Activated naive CD4-positive, alpha-beta T cell treated with anti-CD3 and anti-CD28 coated beads, Interleukin-2, amount 10 ng/mL, durations not matched to agents 7 days and 5 days (primary cell): ENCODE measurements around the gene TACC2.

Experiments
- CTCF ChIA-PET: fragments of 350-600 bp; sonication (Branson Sonifier 250); formaldehyde crosslinking; loops from one replicate; lab custom pipeline; 2021; ENCODE audit warnings: antibody characterized with exemption; lab: Charles Lee
- DNase-seq: peaks from one replicate; pipeline ENCODE4 v3.0.0-alpha.2; 2020
- H3K27ac Mint-ChIP-seq: one replicate; pipeline ENCODE4 v1.8.0; 2021; ENCODE audit warnings: mild to moderate bottlenecking, moderate library complexity, mixed read lengths
- H3K27me3 Mint-ChIP-seq: one replicate; pipeline ENCODE4 v1.8.0; 2021; ENCODE audit warnings: mild to moderate bottlenecking, mixed read lengths
- H3K36me3 Mint-ChIP-seq: one replicate; pipeline ENCODE4 v1.8.0; 2021; ENCODE audit warnings: mixed read lengths
- H3K4me1 Mint-ChIP-seq: one replicate; pipeline ENCODE4 v1.8.0; 2021; ENCODE audit warnings: mixed read lengths
- H3K4me3 Mint-ChIP-seq: one replicate; pipeline ENCODE4 v1.8.0; 2021; ENCODE audit warnings: mild to moderate bottlenecking, moderate library complexity, mixed read lengths
- H3K9me3 Mint-ChIP-seq: one replicate; pipeline ENCODE4 v1.8.0; 2021; ENCODE audit warnings: mixed read lengths

Gene TACC2

DNA sequence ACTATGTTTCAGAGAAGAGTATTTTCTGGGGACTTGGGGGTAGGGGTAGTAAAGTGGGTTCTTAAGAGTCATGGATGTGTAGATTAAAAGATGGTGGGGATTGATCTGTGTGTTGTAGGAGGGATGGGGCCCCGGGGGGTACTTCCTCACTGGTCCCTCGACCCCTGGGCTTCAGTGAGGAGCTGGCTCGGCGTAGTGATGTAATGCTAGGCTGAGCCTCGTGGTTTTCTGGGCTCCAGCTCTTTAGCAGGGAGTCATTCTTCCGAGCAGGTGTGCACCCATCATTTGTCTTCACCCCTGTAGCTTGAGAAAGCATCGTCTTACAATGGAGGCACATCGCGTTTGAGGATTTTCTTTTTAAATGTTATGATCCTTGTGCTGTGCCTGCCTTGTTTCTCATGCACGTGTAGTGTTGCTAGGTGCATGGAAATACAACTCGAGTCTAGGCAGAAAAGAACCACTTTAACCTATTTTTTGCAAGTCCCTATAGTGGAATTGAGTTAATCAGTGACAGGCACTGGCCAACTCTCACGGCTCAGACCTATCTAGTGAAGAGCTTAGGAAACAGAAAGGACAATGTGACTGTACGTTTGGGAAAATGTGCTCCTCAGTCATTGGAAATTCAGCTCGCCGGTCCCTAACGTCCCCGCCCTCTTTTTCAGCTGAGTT is 176.0 kb downstream of the TACC2 start:
- Mint-ChIP-seq H3K27ac (no peak overlapping the region), H3K36me3 (no peaks in the 10 kb centered on the region), H3K4me1 (no peaks in the 10 kb centered on the region), H3K4me3 (no peak overlapping the region), H3K27me3 (peaks cover 75% of the 10 kb centered on the region), H3K9me3 (no peaks in the 10 kb centered on the region)
- CTCF ChIA-PET = no interaction called here
- DNase-seq = no peak

DNA sequence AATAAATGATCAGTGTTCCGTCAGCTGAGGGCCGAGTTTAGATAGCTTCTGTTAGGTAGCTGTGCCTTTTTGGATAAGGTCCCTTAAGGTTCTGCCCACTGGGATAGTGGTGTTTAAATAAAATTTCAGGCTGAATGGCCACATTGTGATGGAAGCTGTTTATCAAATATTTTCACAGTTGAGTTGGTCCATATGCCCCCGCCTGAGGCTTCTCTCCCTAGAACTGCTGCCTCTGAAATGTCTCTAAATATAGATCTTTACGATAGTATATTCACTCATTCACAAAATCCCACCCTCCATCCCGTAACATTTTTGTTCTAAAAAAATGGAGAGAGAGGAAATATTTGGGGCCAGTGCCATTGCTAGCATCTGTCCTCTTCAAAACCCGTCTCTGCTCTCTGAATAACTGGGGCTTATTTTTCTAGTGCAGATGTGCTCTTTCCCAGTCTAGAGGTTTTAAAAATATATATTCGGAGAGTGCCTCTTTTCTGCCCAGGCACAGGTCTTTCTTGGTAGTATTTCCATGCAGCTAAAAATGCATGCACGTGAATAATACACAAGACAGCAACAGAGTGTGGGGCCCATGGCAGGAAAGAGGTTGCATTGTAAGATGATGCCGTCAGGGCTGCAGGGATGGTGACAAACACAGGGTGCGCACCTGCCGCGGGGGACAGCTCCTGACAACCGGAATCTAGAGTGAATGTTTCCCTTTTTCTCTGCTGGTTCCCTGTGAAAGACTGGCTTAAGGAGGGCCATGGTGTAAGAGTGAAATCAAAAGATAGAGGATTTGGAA is 176.7 kb downstream of the TACC2 start:
- H3K27ac Mint-ChIP-seq = no peak overlapping the region
- CTCF ChIA-PET = no interaction called here
- peaks cover 77% of the 10 kb centered on the region for H3K27me3 Mint-ChIP-seq
- DNase-seq = no peak
- no peak overlapping the region for H3K4me3 Mint-ChIP-seq
- H3K36me3 Mint-ChIP-seq = no peaks in the 10 kb centered on the region
- no peaks in the 10 kb centered on the region for H3K9me3 Mint-ChIP-seq
- no peaks in the 10 kb centered on the region for H3K4me1 Mint-ChIP-seq

DNA sequence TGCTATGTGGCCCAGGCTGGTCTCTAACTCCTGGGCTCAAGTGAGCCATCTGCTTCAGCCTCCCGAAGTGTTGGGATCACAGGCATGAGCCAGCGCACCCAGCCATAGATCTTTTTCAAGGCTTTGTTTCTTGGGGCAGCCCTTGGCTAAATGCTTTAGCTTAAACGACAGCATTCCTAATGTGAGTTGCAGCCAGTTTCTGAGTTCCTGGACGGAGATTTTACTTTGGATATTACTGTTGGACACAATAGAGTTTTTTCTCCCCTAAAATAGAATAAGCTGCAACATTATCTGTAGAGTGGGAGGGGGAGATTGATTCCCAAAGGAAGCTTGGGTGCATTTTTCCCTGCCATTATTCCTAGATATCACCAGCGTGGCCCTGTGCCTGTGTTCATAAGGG is 179.1 kb downstream of the TACC2 start:
- Mint-ChIP-seq H3K36me3 (no peaks in the 10 kb centered on the region), H3K4me1 (no peaks in the 10 kb centered on the region), H3K27ac (no peak overlapping the region), H3K9me3 (no peaks in the 10 kb centered on the region), H3K27me3 (peaks cover 62% of the 10 kb centered on the region), H3K4me3 (no peak overlapping the region)
- CTCF ChIA-PET = no interaction called here
- no peak for DNase-seq

DNA sequence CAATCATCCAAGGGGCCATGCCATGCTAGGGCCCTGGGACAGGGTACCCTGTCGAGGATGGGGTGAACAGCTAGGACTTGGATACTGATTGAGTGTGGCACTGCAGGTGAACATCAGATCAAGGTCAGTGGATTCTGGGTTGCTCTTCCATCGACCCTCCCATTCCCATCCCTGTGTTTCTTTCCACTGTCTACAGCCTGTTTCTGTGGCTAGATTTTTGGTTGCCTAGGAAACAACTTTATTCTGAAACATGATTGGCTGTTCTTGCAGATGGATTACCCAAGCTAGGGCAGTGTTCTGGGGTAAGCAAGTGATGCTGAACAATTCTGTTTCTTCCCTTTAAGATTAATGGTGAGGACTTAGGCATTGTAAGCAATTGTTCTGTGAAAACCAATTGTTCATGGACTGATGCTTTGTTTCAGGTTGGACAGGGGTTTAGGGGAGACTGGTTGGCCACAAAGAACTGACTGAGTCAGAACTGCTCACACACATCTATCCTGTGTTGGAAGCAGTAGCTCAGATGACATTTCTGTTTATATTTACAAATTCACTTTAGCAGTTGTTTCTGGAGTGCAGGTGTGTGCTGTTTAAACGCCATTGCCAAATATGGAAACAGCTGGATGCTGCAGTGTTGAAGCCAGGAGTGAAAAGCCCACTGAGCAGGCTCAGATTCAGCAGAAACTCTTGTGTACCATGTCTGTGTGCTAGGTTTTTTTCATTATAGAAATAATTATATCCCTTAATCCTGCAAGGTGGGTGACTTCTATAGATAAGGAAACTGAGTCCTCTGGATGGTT is 179.8 kb downstream of the TACC2 start:
- no peaks in the 10 kb centered on the region for H3K36me3 Mint-ChIP-seq
- H3K9me3 Mint-ChIP-seq = no peaks in the 10 kb centered on the region
- no peaks in the 10 kb centered on the region for H3K4me1 Mint-ChIP-seq
- no peak overlapping the region for H3K27ac Mint-ChIP-seq
- no peak overlapping the region for H3K4me3 Mint-ChIP-seq
- CTCF ChIA-PET = no interaction called here
- peaks cover 61% of the 10 kb centered on the region for H3K27me3 Mint-ChIP-seq
- no peak for DNase-seq

DNA sequence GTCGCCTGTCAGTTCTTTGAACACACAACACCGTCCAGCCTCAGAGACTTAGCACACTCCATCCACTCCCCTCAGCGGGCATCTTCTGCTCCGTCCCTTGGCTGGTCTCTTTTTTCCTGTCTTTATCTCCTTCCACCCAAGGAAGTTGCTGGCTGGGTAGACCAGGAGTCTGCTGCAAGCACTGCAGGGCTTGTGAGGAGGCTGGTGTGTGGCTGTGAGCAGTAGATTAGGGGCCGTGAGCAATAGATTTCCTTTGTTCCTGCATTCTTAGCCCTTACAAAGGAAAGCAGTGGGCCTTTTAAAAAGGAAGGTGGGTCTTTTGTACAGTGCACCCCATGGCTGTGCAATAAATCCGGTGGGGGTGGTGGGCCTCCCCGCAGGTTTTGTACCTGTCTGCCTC is 181.8 kb downstream of the TACC2 start:
- CTCF ChIA-PET = no interaction called here
- H3K4me3 Mint-ChIP-seq = no peak overlapping the region
- no peaks in the 10 kb centered on the region for H3K9me3 Mint-ChIP-seq
- H3K4me1 Mint-ChIP-seq = no peaks in the 10 kb centered on the region
- no peak overlapping the region for H3K27ac Mint-ChIP-seq
- DNase-seq = no peak
- peaks cover 41% of the 10 kb centered on the region for H3K27me3 Mint-ChIP-seq
- no peaks in the 10 kb centered on the region for H3K36me3 Mint-ChIP-seq

DNA sequence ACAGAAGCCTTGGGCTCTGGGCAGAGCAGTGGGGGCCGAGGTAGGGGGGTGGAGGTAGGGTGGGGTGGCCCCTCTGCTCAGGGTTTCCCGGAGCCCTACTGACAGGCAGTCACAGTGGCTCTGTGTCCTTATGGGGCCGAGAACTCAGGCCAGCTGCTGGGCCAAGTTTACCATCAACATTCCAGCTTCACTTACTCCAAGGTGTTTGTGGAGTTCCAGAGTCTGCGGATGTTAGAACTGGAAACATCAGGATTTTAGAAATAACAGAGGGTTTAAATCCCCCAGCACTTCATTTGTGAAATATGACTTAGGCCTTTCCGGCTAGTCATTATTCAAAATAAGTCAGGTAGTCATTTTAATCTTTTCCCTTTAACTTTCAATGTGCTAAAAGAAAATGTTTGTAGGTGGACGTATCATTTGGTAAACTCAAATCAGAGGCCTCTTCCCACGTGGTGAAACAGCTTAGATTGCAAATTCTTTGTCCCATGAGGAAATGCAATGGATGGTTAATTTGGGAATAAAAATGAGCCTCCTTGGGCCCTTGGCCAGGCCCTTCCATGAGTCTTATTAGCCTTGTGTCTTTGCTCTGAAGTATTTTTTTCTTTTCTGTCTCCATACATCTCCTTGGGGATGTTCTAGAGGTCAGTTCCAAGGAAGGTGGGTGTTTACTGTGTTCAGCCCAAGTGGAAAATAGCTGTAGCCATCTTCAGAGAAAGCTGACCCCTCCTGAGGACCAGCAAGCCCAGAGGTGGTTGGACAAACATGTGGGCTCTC is 182.5 kb downstream of the TACC2 start:
- no peaks in the 10 kb centered on the region for H3K9me3 Mint-ChIP-seq
- DNase-seq = no peak
- peaks cover 34% of the 10 kb centered on the region for H3K27me3 Mint-ChIP-seq

DNA sequence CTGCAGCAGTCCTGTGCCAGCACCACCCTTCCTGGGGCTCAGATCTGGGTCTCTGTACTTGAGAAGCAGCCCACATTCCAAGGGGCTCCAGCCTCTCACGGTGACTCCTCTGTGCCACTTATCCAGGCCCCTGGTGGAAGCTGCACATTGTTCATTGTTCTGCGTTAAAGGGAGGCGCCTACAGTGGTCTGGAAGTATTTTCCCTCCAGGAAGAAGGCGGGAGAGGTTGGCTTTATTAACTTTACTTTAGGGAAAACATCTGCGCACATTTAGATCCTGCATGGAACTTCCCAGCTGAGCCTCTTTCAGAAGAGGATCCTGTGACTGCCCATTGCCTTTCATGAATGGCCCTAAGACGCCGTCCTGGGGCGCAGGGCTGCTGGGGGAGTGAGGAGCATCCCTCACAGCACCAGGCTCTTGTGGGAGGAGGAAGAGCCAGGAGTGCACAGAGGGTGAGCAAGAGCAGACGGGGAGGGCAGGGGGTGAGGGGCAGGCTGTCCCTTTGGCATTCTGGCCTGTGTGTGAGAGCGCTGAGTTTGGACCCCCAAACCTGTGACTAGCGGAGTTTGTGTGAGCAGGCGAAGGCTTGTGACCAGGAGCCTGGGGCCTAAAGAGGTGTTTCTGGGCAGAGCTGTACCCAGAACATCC is 183.5 kb downstream of the TACC2 start:
- Mint-ChIP-seq H3K27ac (no peak overlapping the region), H3K4me3 (no peak overlapping the region), H3K36me3 (no peaks in the 10 kb centered on the region), H3K27me3 (peaks cover 24% of the 10 kb centered on the region), H3K4me1 (no peaks in the 10 kb centered on the region), H3K9me3 (no peaks in the 10 kb centered on the region)
- CTCF ChIA-PET = no interaction called here
- DNase-seq = no peak

More for the DNA sequence above, 182.5 kb downstream of the TACC2 start:
- Mint-ChIP-seq H3K36me3 (no peaks in the 10 kb centered on the region), H3K4me1 (no peaks in the 10 kb centered on the region), H3K4me3 (no peak overlapping the region), H3K27ac (no peak overlapping the region)
- CTCF ChIA-PET = no interaction called here

DNA sequence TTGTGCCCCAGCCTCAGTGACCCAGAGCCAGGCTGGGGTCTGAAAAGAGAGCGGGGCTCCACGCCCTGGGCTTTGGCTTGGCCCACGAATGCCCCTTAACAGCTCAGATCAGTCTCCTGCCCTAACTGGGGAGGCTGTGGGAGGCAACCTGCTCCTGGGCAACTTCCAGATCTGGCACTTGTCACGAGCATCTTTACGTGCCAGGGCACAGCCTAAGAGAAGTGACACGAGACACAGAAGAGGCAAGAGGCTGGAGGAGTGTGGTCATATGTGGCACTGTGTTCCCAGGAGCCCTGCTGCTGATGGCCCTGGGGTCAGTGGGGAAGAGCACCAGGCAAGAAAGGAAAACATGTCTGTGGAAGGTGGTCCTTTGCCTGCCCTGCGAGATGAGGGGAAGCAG is 184.4 kb downstream of the TACC2 start:
- Mint-ChIP-seq H3K9me3 (no peaks in the 10 kb centered on the region), H3K4me3 (no peak overlapping the region), H3K27me3 (peaks cover 18% of the 10 kb centered on the region), H3K36me3 (no peaks in the 10 kb centered on the region), H3K27ac (no peak overlapping the region), H3K4me1 (no peaks in the 10 kb centered on the region)
- CTCF ChIA-PET = no interaction called here
- no peak for DNase-seq

DNA sequence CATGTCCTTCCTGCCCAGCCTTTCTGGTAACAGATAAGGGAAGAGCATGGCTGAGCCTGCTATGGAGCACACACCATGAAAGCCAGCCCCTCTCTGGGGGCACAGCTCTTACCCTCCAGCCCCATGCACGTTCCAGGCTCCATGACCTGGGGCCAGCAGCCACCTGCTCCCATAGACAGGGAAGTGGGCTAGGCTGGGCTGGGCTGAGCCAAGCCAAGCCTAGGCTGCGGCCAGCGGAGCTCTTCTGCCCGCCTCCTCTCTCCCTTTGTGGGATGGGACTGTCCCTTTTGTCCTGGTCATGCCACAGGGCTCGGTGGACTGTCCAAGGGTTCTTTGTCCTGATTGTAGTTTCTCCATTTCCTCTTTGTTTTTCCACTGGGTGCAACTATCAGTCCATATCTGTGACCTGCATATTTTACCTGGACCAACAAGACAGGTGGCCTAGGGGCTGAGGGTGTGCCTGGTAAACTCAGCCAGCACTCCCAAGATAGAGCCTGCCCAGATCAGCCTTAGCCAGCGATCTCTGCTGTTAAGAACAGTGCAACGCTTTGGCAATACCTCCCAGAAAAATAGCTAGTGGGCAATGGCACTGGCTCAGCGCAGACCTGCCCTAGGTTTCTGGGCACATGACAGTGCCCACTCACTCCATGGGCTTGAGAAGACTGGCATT is 184.9 kb downstream of the TACC2 start:
- CTCF ChIA-PET = no interaction called here
- Mint-ChIP-seq H3K27ac (no peak overlapping the region), H3K36me3 (no peaks in the 10 kb centered on the region), H3K4me1 (no peaks in the 10 kb centered on the region), H3K27me3 (peaks cover 18% of the 10 kb centered on the region), H3K4me3 (no peak overlapping the region), H3K9me3 (no peaks in the 10 kb centered on the region)
- DNase-seq = no peak

DNA sequence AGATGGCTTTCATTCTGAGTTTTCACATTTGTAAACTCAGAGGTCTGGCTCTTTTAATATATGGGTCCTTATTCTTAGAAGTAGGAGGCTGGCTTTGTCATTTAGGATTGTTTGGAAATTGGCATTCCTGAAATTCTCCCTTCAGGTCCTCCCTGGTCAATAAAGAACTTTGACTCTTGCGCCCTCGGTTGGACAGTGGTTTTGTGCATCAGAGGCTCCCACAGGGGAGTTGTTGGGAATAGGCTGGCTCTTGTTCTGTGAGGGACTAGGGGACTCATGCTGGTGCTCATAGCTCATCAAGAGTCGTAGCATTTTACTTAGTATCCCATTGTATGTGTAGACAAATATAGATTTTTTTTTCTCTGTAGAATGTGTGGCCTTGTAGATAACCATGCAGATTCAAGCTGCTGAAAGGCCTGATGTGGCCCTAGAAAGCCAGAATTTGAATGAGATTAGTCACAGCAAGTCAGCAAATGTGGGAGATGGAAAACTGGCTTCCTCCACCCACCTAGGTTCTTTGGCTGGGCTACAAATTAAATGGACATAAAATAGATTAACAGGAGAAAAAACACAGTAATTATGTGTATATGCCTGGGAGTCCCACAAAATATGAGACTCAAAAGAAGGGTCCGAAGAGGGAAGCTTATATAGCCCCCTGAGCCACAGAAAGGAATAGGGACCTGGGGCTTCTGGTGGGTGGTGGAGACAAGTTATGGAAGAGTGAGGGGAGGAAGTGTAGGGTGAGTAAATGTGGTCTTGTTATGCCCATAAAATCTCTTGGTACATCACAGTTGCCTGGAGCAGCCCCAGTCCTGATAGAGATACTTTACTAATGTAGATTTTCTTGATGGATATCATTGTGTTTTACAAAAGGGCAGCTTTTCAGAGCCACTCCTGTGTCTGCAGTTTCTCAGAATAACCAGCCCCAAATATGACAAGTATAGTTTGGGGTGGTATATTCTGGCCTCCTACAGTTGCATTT is 187.6 kb downstream of the TACC2 start:
- H3K36me3 Mint-ChIP-seq = no peaks in the 10 kb centered on the region
- H3K27ac Mint-ChIP-seq = no peak overlapping the region
- DNase-seq = no peak
- H3K9me3 Mint-ChIP-seq = no peaks in the 10 kb centered on the region
- peaks cover 13% of the 10 kb centered on the region for H3K27me3 Mint-ChIP-seq
- no peaks in the 10 kb centered on the region for H3K4me1 Mint-ChIP-seq
- CTCF ChIA-PET = no interaction called here
- no peak overlapping the region for H3K4me3 Mint-ChIP-seq

DNA sequence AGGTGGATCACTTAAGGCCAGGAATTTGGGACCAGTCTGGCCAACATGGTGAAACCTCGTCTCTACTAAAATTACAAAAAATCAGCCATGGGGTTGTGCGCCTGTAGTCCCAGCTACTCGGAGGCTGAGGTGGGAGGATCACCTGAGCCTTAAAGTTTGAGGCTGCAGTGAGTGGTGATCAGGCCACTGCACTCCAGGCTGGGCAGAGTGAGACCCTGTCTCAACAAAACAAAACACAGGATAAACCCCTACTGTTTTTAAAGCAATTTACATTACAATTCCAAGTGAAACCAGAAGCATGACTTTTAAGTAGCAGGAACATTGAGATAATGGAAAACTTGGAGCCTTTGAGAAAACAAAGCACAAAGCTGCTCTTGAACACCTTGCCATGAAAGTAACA is 189.7 kb downstream of the TACC2 start:
- peaks cover under 1% of the 10 kb centered on the region for H3K27me3 Mint-ChIP-seq
- H3K9me3 Mint-ChIP-seq = no peaks in the 10 kb centered on the region

DNA sequence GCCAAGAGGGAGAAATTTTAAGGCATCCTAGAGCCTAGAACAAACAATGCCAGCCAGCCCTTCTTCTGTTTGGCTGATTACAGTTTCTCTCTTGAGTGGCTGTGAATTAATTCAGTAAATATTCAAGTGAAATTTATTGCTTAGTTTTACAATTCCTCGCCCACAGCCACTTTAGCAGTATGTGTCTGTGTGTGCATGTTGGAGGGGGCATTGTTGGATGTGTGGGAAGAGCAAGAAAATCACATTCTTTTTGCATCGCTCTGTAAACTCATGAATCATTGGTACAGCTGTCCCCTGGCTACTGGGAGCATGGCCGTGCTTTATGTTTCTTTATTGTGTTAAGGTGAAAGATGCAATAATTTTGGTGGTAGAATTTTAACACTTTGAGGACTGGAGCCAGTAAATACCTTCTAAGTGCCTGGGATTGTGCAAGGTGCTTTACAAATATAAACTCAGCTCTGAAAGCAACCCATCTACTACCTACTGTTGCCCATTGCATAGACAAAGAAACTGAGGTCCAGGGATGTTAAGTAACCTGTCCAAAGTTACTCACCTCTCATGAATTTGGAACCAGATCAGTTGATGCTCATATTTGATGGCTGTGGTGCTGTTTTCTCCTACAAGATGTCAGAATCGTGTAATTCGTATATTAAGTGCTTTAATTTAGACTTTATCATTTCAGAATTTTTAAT is 192.2 kb downstream of the TACC2 start:
- no peak for DNase-seq
- no peaks in the 10 kb centered on the region for H3K27me3 Mint-ChIP-seq
- H3K9me3 Mint-ChIP-seq = no peaks in the 10 kb centered on the region
- H3K27ac Mint-ChIP-seq = no peak overlapping the region
- H3K4me3 Mint-ChIP-seq = no peak overlapping the region
- H3K4me1 Mint-ChIP-seq = no peaks in the 10 kb centered on the region
- no peaks in the 10 kb centered on the region for H3K36me3 Mint-ChIP-seq
- CTCF ChIA-PET = no interaction called here

More for the DNA sequence above, 189.7 kb downstream of the TACC2 start:
- no peak overlapping the region for H3K4me3 Mint-ChIP-seq
- no peaks in the 10 kb centered on the region for H3K4me1 Mint-ChIP-seq
- no peak for DNase-seq
- no peaks in the 10 kb centered on the region for H3K36me3 Mint-ChIP-seq
- CTCF ChIA-PET = no interaction called here
- no peak overlapping the region for H3K27ac Mint-ChIP-seq
